HCT116 (cell line): Measurements from ENCODE around the gene MUC5B.
A peak's percentile ranks its signal among the peaks of the same experiment; 100 is the strongest.

Source experiments
- ATF3 ChIP-seq: IDR thresholded peaks from 2 replicates; pipeline ENCODE4 v1.6.1; 2012
- CTCF ChIP-seq, 3 experiments: fragments of 200-600 bp in 1 of 3; sonication (generic) in 1 of 3; IDR thresholded peaks in 2 of 3; conservative IDR thresholded peaks in 1 of 3; 2 replicates each; pipeline ENCODE4 v1.5.1; 2012 to 2017; ENCODE audit warnings: low read depth in 2 of 3, low read length in 2 of 3, antibody characterized with exemption in 1 of 3, borderline replicate concordance in 1 of 3, control low read depth in 1 of 3, mild to moderate bottlenecking in 1 of 3, mixed read lengths in 1 of 3, mixed run types in 1 of 3, moderate library complexity in 1 of 3; ENCODE audit not compliant: insufficient read depth in 1 of 3
- EZH2 ChIP-seq: fragments of 200-600 bp; sonication (generic); IDR thresholded peaks from 2 replicates; pipeline ENCODE4 v1.6.1; 2017; ENCODE audit warnings: antibody characterized with exemption, mixed run types
- POLR2A ChIP-seq: IDR thresholded peaks from 2 replicates; pipeline ENCODE4 v1.7.0; 2011; ENCODE audit warnings: borderline replicate concordance; ENCODE audit not compliant: insufficient read depth, insufficient read length; ENCODE audit errors: extremely low read depth
- POLR2AphosphoS5 ChIP-seq: IDR thresholded peaks from 2 replicates; pipeline ENCODE4 v1.6.1; 2011; ENCODE audit warnings: mild to moderate bottlenecking, low read depth, low read length, moderate library complexity
- REST ChIP-seq: IDR thresholded peaks from 2 replicates; pipeline ENCODE4 v1.6.1; 2012; ENCODE audit warnings: low read depth
- SIN3A ChIP-seq: IDR thresholded peaks from 2 replicates; pipeline ENCODE4 v1.6.1; 2012; ENCODE audit warnings: low read depth
- SP1 ChIP-seq: IDR thresholded peaks from 2 replicates; pipeline ENCODE4 v1.6.1; 2012; ENCODE audit warnings: low read depth
- YY1 ChIP-seq: IDR thresholded peaks from 2 replicates; pipeline ENCODE4 v1.6.1; 2011; ENCODE audit warnings: low read length, low read depth, moderate library complexity, mild to moderate bottlenecking; ENCODE audit not compliant: insufficient replicate concordance; ENCODE audit errors: extremely low read depth
- ZFX ChIP-seq: fragments of 450-650 bp; IDR thresholded peaks from 2 replicates; pipeline ENCODE4 v1.6.1; 2017
- ZNF274 ChIP-seq: fragments of 200-500 bp; sonication (Bioruptor generic); IDR thresholded peaks from 2 replicates; pipeline ENCODE4 v1.6.1; 2014; ENCODE audit warnings: mild to moderate bottlenecking, low read depth, low read length, inconsistent platforms

GRCh38 chr11:1309498-1310317 is 86.8 kb downstream of the MUC5B start, which contains the start of gene TOLLIP:
- no peak for TF ChIP-seq SP1
- peak; percentile 93 for TF ChIP-seq POLR2AphosphoS5
- 0 out of 6 replicates have a peak, but pooled peaks of 1 of the 3 experiments have one; percentile 11 for TF ChIP-seq CTCF (IDR thresholded peaks at IDR 0.05 in 2 of 3, conservative IDR thresholded peaks at IDR 0.05 in 1 of 3; ENCODE audit: borderline replicate concordance in 1 of 3, insufficient read depth in 1 of 3, low read depth in 2 of 3, low read length in 2 of 3)
- no peak for TF ChIP-seq REST
- no peak for TF ChIP-seq EZH2
- TF ChIP-seq POLR2A, result no peak
- peak; percentile 93 for TF ChIP-seq ZFX
- TF ChIP-seq ATF3, result no peak
- TF ChIP-seq YY1, result peak; percentile 90
- TF ChIP-seq SIN3A, result 0 out of 2 replicates have a peak, but pooled peaks have one; percentile 34
- no peak for TF ChIP-seq ZNF274
